Esophagus mucosa (tissue), 1 donor: ENCODE results near the gene KRIT1. TPM values are rescaled to one million over a fixed set of nuclear protein-coding genes. Genes with fewer than 3 reads are reported as not detected.

ENCODE experiments used
- ATAC-seq: fragments of 200-7000 bp; cut with Tn5 transposase; one replicate; pipeline ENCODE4 v1.9.1; 2020
- total RNA-seq: library from RNA; stranded (reverse); gene quantifications from one replicate; pipeline ENCODE4 v1.2.4, GENCODE V29; 2023
- donor health status: DM: yes; HTN: yes; CAD: no.

Gene KRIT1
- total RNA-seq, 1 donor from 2014 or later, result 21.7 TPM

- ATAC-seq, result no peak
Measured at GRCh38 chr7:92150450-92151017, 95.2 kb downstream of the KRIT1 start.

- no peak for ATAC-seq
Measured at GRCh38 chr7:92149736-92150239, 95.9 kb downstream of the KRIT1 start.

Other genes with a start within 250 kb of the KRIT1 start
- 134 TPM for gene CYP51A1, start 111.4 kb downstream of the KRIT1 start, total RNA-seq
- gene LRRD1, start 66.8 kb downstream of the KRIT1 start, total RNA-seq, result not detected
- gene ANKIB1, start 60 bp upstream of the KRIT1 start, total RNA-seq, result 26.1 TPM
- 13.1 TPM for gene GATAD1, start 201.6 kb upstream of the KRIT1 start, total RNA-seq
- not detected for gene ERVW-1, start 232.0 kb upstream of the KRIT1 start, total RNA-seq